ENCODE results near the gene OR52M1.
"Not testable (repeated sequence)": the region's sequence is repeated elsewhere in the genome, so short reads cannot be mapped to it uniquely, and the experiment has no call there.

OR52M1 gene

GRCh38 chr11:4544891-4545290 is at the start of gene OR52M1:
Gene OR52M1, plus strand, starts transcription at chr11:4545191. Its CDS starts 0 bp downstream, at chr11:4545191.
- no peak for DNase-seq

DNA sequence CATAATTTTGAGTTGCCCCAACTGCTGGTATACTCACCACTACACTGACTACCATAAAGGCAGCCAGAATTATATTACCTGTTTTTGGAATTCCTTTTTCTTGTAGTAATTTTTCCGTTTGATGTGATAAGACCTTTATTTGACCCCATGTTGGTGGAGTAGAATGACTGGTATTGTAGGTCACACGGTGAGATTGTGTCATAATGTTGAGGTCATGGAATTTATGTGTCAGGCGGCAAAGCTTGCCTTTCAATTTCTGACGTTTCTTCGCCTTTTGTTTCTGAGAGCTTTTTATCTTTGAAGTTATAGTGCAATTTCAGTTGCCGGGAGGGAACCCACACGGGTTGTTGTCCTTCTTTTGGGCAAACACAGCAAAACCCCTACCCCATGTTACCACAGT is 49.5 kb upstream of the OR52M1 start:
- DNase-seq: no peak

DNA sequence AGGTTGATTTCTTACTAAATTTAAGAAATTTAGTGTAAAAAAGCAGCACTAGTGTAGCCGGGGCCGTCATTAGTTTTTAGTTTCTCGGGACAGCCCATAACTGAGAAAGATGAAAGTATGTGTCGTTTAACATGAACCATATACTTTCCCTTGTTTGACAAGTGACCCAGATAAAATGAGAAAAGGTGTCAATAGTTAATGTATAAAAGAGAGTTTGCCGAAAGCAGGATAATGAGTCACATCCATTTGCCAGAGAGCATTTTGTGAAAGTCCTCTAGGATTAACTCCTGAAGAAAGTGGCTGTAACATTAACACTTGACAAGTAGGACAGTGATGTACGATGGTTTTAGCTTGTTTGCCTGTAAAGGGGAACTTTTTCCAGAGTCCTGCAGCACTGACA is 49.0 kb upstream of the OR52M1 start:
- DNase-seq: no peak

DNA sequence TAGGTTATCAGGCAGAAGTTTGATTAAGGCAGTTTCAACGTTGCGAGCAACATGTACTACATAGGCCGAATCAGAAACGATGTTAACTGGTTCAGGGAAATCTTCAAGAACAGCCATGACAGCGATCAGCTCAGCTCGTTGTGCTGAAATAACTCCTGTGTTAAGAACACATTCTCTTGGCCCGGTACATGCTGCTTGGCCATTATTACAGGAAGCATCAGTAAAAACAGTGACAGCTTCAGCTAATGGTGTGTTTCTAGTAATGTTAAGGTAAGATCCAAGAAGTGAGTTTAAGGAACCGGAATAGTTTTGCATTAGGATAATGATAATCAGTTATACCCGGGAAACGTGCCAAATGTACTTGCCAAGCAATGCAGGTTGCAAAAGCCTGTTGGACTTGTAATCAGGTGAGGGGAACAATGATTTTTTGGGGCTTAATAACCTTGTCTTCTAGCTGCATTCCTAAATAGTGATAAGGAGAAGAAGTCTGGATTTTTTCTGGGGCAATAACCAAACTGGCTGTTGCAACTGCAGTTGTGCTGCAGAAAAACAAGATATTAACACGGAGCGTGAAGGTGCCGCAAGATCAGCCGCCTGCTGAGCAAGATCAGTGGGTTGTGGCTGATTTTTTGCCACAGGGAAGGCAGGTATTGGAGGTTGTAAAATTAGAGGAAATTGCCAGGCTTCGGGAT is 48.3 kb upstream of the OR52M1 start:
- DNase-seq: no peak

- DNase-seq: no peak
These were observed 36.1 kb upstream of the OR52M1 start for GRCh38 chr11:4508886-4509285.

- DNase-seq: peak in 1 of 2 donors; percentile 34
These were observed 33.4 kb upstream of the OR52M1 start for GRCh38 chr11:4511282-4512245.

DNA sequence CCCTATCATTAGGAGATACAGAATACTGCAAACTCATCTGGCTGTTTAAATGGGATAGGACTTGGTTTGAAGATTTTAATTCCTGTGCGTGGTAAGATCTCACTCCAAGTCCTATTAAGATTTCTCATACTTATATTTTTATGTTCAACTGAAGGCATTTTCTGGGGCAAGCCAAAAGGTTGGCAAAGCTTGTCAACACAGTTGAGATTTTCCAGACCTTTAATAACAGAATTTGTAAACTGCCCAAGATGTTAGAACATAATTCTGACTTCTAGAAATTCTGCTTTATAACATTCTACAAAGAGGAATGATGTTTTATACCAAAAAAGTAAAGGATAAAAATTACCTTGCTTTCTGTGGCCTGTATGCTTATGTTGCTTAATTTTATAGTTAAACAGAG is 30.8 kb upstream of the OR52M1 start:
- no peak for DNase-seq

GRCh38 chr11:4522339-4522738 is 22.7 kb upstream of the OR52M1 start:
- DNase-seq: no peak

- no peak for DNase-seq
These were observed 22.2 kb upstream of the OR52M1 start for GRCh38 chr11:4522752-4523151.

DNA sequence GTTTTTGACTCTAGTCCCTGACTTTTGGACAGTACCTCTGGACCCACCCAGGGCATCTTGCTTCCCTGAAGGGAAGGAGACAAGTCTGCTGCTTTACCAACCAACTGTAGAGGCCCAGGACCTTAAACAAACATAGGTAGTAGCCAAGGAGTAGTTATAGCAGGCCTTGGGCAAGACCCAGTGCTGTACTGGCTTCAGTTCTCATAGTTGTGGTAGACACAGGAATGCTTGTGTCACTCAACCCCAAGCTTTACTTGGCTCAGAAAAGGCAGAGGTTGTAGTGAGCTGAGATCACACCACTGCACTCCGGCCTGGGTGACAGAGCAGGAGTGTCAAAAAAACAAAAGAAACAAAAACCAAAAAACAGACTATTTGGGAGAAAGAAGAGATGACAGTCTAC is 21.3 kb upstream of the OR52M1 start:
- no peak for DNase-seq

GRCh38 chr11:4527926-4528325 is 17.1 kb upstream of the OR52M1 start:
- no peak for DNase-seq

GRCh38 chr11:4531686-4532085 is 13.3 kb upstream of the OR52M1 start:
- DNase-seq: not testable (repeated sequence)

- peak; percentile 0 to 34 for DNase-seq
These were observed 5.3 kb upstream of the OR52M1 start for GRCh38 chr11:4539603-4540219.

GRCh38 chr11:4541071-4541470 is 3.9 kb upstream of the OR52M1 start:
- DNase-seq: no peak

- DNase-seq: no peak
These were observed 1.4 kb upstream of the OR52M1 start for GRCh38 chr11:4543561-4543960.

- DNase-seq: no peak
These were observed 1.9 kb downstream of the OR52M1 start for GRCh38 chr11:4546878-4547277.

GRCh38 chr11:4547416-4547815 is 2.4 kb downstream of the OR52M1 start:
- no peak for DNase-seq

- DNase-seq: no peak
These were observed 6.5 kb downstream of the OR52M1 start for GRCh38 chr11:4551346-4551979.

- DNase-seq: no peak
These were observed 14.8 kb downstream of the OR52M1 start for GRCh38 chr11:4559527-4560440.

DNA sequence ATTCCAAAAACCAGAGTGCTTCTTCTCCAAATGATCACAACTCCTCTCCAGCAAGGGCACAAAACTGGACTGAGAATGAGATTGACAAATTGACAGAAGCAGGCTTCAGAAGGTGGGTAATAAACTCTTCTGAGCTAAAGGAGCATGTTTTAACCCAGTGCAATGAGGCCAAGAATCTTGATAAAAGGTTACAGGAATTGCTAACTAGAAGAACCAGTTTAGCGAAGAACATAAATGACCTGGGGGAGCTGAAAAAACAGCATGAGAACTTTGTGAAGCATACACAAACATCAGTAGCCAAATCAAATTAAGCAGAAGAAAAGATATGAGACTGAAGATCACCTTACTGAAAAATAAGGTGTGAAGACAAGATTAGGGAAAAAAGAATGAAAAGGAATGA is 15.5 kb downstream of the OR52M1 start:
- no peak for DNase-seq

DNA sequence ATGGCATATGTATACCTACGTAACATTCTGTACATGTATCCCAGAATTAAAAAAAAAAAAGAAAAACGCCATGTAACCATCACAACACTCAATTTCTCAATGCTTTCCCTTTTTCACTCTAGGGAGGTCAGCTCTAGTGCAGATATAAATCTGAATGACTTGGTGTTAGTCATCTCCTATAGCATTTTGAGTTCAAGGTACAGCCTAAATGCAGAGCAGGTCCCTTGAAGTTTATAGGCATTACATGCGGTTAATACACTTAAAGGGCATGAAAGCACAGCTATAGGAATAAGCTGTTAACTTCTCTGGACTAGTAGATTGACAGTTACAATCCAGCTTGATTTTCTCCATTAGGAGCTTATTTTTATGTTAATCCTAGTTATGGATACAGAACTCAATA is 20.4 kb downstream of the OR52M1 start:
- DNase-seq: no peak

- no peak for DNase-seq
These were observed 24.1 kb downstream of the OR52M1 start for GRCh38 chr11:4569075-4569474.

Data from hippocampal formation (tissue), 2 donors.